ENCODE data around the gene CADM3.

Gene CADM3

GRCh38 chr1:159207080-159207479 is 35.7 kb downstream of the CADM3 start:
- H3K4me2 ChIP-seq (ENCODE audit: low read length), result peak overlapping the region; percentile 39
- no peak overlapping the region for H2AFZ ChIP-seq (ENCODE audit: low read depth, low read length)
- peaks cover 16% of the 10 kb centered on the region for H3K27me3 ChIP-seq (ENCODE audit: low read depth, low read length)

GRCh38 chr1:159207774-159208173 is 36.4 kb downstream of the CADM3 start:
- Histone ChIP-seq H3K27ac (ENCODE audit: low read length) (no peak overlapping the region), H3K27me3 (ENCODE audit: low read depth, low read length) (peaks cover 16% of the 10 kb centered on the region), H3K36me3 (replicated peaks; ENCODE audit: low read depth, low read length) (no peaks in the 10 kb centered on the region), H2AFZ (ENCODE audit: low read depth, low read length) (no peak overlapping the region), H3K9me3 (ENCODE audit: insufficient read depth, low read length) (no peaks in the 10 kb centered on the region), H3K4me1 (ENCODE audit: low read length) (peaks cover 46% of the 10 kb centered on the region), H3K79me2 (ENCODE audit: low read length) (no peaks in the 10 kb centered on the region), H3K9ac (ENCODE audit: low read length) (no peak overlapping the region), H3K4me2 (ENCODE audit: low read length) (peak overlapping the region; percentile 39), H3K4me3 (ENCODE audit: low read length) (peak overlapping the region; percentile 2; the same call in 1 of the 2 replicates), H4K20me1 (ENCODE audit: insufficient read depth, low read length) (no peaks in the 10 kb centered on the region)
- TF ChIP-seq CTCF (IDR thresholded peaks at IDR 0.05; ENCODE audit: low read depth, low read length), result no peak
- TF ChIP-seq EZH2phosphoT487 (IDR thresholded peaks at IDR 0.05; ENCODE audit: low read depth), result no peak

More at GRCh38 chr1:159207080-159207479, 35.7 kb downstream of the CADM3 start:
- no peaks in the 10 kb centered on the region for H3K9me3 ChIP-seq (ENCODE audit: insufficient read depth, low read length)
- TF ChIP-seq EZH2phosphoT487 (IDR thresholded peaks at IDR 0.05; ENCODE audit: low read depth), result no peak
- no peak for TF ChIP-seq CTCF (IDR thresholded peaks at IDR 0.05; ENCODE audit: low read depth, low read length)
- H3K9ac ChIP-seq (ENCODE audit: low read length), result no peak overlapping the region
- H3K27ac ChIP-seq (ENCODE audit: low read length), result no peak overlapping the region
- no peak overlapping the region; the same call in 1 of the 2 replicates for H3K4me3 ChIP-seq (ENCODE audit: low read length)
- H3K36me3 ChIP-seq (replicated peaks; ENCODE audit: low read depth, low read length), result no peaks in the 10 kb centered on the region
- no peaks in the 10 kb centered on the region for H3K79me2 ChIP-seq (ENCODE audit: low read length)
- H4K20me1 ChIP-seq (ENCODE audit: insufficient read depth, low read length), result no peaks in the 10 kb centered on the region
- H3K4me1 ChIP-seq (ENCODE audit: low read length), result peaks cover 46% of the 10 kb centered on the region

- H3K79me2 ChIP-seq (ENCODE audit: low read length), result no peaks in the 10 kb centered on the region
- no peaks in the 10 kb centered on the region for H4K20me1 ChIP-seq (ENCODE audit: insufficient read depth, low read length)
- no peaks in the 10 kb centered on the region for H3K36me3 ChIP-seq (replicated peaks; ENCODE audit: low read depth, low read length)
- no peaks in the 10 kb centered on the region for H3K9me3 ChIP-seq (ENCODE audit: insufficient read depth, low read length)
- H3K27me3 ChIP-seq (ENCODE audit: low read depth, low read length), result peaks cover 16% of the 10 kb centered on the region
- H3K27ac ChIP-seq (ENCODE audit: low read length), result no peak overlapping the region
- peak overlapping the region; percentile 2; the same call in 1 of the 2 replicates for H3K4me3 ChIP-seq (ENCODE audit: low read length)
- H2AFZ ChIP-seq (ENCODE audit: low read depth, low read length), result no peak overlapping the region
- H3K9ac ChIP-seq (ENCODE audit: low read length), result no peak overlapping the region
- H3K4me1 ChIP-seq (ENCODE audit: low read length), result peaks cover 44% of the 10 kb centered on the region
- TF ChIP-seq EZH2phosphoT487 (IDR thresholded peaks at IDR 0.05; ENCODE audit: low read depth) (no peak), CTCF (IDR thresholded peaks at IDR 0.05; ENCODE audit: low read depth, low read length) (no peak)
- H3K4me2 ChIP-seq (ENCODE audit: low read length), result peak overlapping the region; percentile 39
These were observed 36.9 kb downstream of the CADM3 start for GRCh38 chr1:159208175-159208825.

- Histone ChIP-seq H3K27ac (ENCODE audit: low read length) (no peak overlapping the region), H3K79me2 (ENCODE audit: low read length) (no peaks in the 10 kb centered on the region), H3K4me3 (ENCODE audit: low read length) (no peak overlapping the region), H3K27me3 (ENCODE audit: low read depth, low read length) (peaks cover 16% of the 10 kb centered on the region), H2AFZ (ENCODE audit: low read depth, low read length) (no peak overlapping the region), H3K4me1 (ENCODE audit: low read length) (peaks cover 41% of the 10 kb centered on the region), H3K9ac (ENCODE audit: low read length) (no peak overlapping the region), H3K4me2 (ENCODE audit: low read length) (no peak overlapping the region), H3K36me3 (replicated peaks; ENCODE audit: low read depth, low read length) (no peaks in the 10 kb centered on the region), H4K20me1 (ENCODE audit: insufficient read depth, low read length) (no peaks in the 10 kb centered on the region), H3K9me3 (ENCODE audit: insufficient read depth, low read length) (no peaks in the 10 kb centered on the region)
- TF ChIP-seq EZH2phosphoT487 (IDR thresholded peaks at IDR 0.05; ENCODE audit: low read depth) (no peak), CTCF (IDR thresholded peaks at IDR 0.05; ENCODE audit: low read depth, low read length) (no peak)
These were observed 37.6 kb downstream of the CADM3 start for GRCh38 chr1:159209061-159209460.

Data from OCI-LY3 (cell line).